Measurements from ENCODE around the gene SAMD7. TPM values are rescaled to one million over a fixed set of nuclear protein-coding genes. Genes with fewer than 3 reads are reported as not detected.

Gene SAMD7
- total and polyA plus RNA-seq, 9 of the 15 experiments (the other 6 are each of a cell fraction or from before 2014, with no cell fraction given): not detected

- TF ChIP-seq ZNF609 (CRISPR knock-in tag; IDR thresholded peaks at IDR 0.05; ENCODE audit: borderline replicate concordance) (no peak), SMC3 (conservative IDR thresholded peaks at IDR 0.05; ENCODE audit: insufficient read depth, low read depth, low read length) (no peak), TEAD1 (CRISPR knock-in tag; IDR thresholded peaks at IDR 0.05) (no peak)
Observed at GRCh38 chr3:169968224-169968885, 57.0 kb downstream of the SAMD7 start (continued).

Data from K562 (cell line).